Islet precursor cell (in vitro differentiated cells): ENCODE measurements around the gene ST6GAL1.

Experiments used
- DNase-seq: peaks from one replicate; pipeline ENCODE4 v3.0.0-alpha.2; 2018

The ST6GAL1 gene

GRCh38 chr3:186915806-186916796 is 14.2 kb upstream of the ST6GAL1 start:
- DNase-seq = no peak

DNA sequence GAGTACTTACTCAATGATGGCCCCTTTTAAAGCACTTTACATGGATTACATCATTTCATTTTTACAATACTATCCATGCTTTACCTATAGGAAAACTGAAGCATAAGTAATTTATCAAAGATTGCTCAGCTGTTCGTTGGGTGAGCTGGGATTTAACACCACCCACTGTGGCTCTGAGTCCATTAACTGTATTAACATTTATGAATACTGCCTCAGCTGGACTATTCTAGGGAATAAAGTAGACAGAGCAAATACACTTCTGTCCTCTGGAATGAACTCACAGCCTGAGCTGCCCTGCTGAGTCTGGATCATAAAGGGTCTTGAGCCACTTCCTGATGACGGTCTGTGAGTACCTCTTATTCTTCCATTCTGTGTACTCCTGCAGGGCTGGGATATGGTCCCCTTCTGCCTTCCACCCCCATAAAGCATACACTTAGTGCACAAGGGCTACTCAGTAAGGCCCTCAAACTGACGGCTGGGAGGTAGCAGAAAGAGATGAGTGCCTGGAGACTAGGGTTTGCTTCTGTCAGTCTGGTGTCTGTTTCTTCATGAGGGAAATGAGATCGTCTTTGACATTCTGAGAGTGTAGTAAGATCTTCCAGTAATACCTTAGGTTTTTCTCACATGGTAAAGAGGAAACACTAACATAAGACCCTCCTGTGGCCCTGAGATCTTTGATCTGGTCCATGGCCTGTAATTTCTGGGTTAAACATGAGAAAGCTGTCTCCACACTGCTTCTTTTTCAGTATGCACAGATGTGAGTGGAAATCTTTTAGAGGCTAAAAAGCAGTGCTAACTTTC is 12.6 kb upstream of the ST6GAL1 start:
- no peak for DNase-seq

GRCh38 chr3:186920301-186920700 is 10.0 kb upstream of the ST6GAL1 start:
- no peak for DNase-seq

GRCh38 chr3:186920796-186921195 is 9.5 kb upstream of the ST6GAL1 start:
- DNase-seq = no peak

- no peak for DNase-seq
Measured at GRCh38 chr3:186921578-186921977, 8.7 kb upstream of the ST6GAL1 start.

DNA sequence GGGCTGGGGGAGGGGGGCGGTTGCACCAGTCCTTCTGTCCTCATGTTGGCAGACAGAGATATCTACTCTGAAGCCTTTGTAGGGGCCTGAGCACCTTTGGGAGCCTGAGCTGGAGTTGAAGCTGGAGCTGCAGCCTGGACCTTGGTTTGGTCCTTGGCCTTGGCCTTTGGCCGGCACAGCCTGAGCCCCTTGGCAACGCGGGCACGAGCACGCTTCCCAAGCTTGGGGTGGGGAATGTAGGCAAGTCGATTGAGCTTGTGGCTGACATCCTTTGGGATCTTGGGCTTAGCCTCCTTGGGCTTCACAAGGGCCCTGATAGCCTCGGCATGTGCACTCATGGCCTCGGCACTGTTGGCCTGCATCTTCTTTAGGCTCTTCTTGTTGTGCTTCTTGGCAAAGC is 8.1 kb upstream of the ST6GAL1 start:
- DNase-seq = no peak

DNA sequence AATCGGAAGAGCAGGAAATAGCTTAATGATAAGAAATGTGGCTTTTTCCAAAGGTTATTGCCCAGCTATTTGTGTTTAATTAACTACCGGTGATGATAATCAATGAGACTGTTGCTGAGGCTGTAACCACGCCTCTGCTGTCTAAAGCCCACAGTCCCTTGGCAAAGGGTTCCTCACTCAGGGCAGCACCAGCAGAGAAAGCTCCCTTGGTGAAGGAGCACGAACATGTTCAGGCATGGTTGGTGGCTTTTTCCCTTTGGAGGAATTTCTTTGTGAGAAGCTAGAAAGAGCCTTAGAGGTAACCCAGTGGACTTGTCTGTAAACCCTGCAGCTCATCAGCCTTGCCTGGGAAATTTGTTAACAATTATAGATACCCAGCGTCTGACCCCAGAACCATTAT is 7.5 kb upstream of the ST6GAL1 start:
- DNase-seq = no peak

DNA sequence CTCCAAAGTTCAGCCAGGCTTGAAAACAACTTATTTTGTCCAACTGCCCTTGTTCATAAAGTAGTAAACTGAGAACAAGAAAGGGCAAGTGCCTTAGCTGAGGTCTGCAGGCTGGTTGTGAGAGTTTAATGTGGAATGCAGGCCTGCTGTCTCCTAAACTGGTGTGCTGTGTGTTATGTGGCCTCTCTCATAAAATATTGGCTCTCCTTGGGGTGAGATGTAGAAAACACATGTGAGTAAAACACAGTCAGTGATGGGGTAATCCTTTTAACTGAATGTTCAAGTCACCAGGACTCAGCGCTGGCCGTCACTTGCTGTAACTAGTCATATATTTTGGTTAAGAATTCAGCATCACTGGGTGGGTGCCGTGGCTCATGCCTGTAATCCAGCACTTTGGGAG is 7.1 kb upstream of the ST6GAL1 start:
- DNase-seq = no peak

DNA sequence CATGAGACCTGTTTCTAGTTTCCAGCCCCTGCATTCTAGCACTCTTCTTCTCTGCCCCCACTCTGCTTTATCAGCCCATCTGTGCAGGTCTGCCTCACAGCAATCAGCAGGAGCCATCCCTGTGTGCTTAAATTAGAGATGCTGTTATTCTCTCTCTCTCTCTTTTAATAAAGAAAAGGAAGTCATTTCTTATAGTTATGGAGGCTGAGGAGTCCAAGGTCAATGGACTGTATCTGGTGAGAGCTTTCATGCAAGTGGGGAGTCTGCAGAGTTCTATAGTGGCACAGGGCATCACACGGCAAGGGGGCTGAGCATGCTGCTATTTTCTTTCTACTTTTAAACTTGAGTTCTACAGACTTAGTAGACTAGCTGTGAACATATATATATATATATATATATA is 4.5 kb upstream of the ST6GAL1 start:
- DNase-seq = no peak

DNA sequence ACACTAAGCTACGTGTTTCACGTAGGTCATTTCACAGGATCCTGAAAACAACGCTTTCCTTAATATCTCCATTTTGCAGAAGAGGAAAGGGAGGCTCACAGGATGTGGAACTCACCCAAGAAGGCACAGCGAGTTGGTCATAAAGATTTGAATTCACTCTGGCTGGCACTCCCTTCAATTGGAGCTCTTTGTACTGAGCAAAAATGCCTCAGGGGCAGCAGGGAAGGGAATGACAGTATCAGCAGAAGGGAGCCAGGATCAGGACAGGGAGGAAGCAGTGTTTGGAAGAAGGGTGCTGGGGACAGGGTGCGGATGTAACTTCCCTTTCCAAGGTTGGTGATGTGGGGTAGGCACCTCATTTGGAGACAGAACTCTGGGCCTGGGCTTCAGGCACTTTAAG is 1.1 kb upstream of the ST6GAL1 start:
- no peak for DNase-seq

DNA sequence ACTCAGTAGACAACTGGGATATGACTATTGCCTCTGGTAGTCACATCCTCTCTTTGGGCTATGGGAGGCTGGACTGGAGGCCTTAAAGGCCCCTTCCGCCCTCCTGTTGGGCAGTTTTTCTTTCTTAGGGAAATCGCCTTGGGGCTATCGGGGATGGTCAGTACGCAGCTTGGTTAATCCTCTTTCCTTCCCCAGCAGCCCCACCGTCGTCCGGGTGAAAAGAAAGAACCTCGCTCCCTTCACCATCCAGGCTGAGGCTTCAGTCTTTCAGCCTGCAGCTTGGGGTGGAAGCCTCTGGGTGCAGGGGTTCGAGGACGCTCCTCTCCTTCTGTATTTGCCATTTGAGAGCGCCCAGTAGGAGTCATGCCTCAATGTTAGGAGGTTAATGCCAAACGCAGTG is 641 bp upstream of the ST6GAL1 start:
- DNase-seq = no peak

DNA sequence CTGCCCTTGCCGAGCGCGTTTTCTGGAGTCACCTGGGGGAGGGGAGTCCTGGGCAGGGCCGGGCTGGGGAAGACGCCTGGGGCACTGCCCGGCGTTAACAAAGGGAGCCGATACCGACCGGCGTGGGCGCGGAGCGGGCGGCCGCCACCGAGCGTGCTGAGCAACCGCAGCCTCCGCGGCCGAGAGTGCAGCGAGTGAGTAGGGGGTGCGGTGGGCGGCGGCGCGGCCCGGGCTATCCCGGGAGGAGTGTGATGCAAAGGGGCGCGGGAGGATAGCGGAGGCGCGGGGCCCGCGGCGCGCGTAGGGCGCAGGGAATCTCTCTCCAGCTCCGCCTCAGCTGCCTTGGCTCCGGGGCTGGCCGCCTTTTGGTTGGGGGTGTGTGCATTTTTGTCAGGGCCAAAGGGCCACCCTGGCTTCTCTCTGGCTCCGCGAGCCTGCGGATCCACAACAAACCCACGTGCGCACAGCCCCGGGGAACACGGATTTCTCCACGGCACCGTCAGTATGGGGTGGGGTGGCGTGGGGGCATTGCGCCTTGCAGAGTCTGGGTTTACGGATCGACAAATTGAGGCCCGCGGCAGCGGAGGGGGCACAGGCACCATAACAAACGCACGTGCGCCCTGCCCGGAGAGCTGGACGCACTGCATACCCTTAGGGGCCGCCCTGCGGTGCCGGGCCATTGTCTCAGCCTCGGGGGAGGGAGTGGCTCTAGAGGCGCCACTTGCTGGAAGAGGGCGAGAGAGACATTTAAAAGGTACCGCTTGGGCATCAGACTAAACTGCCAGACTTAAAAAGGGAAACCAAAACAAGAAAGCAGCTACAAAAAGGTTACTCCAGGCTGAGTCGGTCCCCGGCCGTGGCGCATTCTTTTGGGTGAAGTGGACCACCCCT is 560 bp downstream of the ST6GAL1 start:
- DNase-seq = peak; percentile 78

DNA sequence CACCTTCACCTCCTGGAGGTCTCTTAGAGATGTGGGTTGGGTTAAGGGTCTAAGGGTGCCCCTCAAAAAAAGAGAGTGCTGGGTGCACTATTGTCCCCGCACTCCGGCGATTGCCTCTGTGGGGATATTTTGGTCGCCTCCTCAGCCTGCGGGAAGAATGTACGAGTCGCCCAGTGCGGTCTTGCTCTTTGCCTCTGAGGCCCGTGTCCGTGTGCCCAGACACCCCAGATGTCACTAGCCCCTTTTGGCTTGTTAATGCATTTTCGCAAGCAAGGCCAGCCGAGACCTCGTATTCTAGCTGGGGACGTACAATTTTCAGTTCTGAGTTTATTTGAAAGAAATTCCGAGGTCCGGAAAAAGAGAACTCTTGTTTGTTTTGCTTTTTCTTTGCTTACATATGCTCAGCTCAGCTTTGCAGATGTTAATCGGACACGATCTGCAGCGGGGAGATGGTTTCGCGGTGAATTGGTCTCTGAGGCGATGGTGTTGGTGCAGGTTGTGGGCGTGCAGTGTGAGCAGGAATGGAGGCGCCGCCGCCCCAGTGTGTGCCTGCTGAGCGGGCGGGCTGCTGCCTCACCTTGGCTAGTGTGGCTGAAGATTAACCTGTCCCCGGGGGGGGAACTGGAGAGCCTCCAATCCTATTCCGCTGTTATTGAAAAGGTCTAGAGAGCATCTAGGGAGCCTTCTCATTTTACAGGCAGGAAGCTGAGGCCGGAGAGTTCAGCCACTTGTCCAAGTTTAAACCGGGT is 1.4 kb downstream of the ST6GAL1 start:
- DNase-seq = no peak

DNA sequence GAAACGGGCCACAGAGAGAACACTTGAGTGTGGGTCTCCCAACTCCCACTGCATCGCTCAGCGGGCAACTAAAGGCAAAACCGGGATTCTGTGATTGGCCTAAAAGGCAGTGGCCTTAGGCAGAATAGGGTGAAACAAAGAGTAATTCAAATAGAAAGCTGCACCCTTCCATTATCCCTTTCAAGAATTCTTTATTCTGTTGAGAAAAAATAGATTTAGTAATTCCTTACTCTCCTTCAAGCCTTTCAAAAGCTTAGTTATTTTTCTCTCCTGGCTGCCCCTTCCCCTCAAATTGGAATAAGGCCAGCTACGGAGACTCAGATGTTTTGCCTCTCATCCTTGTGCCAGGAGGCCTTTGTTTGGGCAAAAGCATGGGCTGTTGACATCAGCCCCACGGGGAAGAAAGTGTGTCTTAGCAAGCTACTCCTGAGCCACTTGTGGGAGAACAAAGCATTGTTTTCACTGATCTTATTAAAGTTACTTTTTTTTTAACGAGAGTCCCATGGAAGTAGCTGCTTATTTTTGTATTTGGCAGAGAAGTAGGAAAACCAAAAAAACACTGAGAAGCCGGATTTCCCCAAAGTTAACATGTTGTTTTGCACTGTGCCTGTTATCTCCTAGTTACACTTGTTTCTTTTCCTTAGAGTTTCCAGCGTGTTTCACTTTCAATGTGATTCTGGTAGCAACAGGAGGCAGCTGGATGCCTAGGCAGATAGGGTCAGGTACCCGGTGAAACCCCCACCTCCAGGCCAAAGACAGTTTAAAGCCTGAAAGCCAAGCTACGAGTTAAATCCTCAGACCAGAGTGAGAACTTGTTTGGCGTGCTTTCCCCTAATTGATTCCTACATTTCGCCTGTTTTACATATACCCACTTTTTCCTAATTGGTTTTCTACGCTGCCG is 2.2 kb downstream of the ST6GAL1 start:
- DNase-seq = no peak

DNA sequence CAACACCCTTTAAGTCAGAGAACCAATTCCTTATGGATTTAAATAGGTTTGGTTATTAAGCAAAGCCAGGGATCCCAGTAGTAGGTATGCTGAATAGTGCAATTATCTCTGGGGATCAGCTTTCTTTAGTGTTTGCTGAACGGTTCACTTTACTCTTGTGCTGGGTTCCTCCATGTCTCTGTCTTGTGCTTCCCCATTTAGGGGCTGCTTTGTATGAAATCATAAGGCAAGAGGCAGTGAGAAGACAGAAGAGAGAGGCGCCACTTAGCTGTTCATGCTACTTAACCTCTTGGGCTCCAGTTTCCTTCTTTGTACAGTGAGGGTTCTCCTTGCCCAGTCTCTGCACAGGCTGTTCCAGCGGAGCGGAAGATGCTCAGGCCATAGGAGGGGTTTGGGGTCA is 3.5 kb downstream of the ST6GAL1 start:
- DNase-seq = no peak

DNA sequence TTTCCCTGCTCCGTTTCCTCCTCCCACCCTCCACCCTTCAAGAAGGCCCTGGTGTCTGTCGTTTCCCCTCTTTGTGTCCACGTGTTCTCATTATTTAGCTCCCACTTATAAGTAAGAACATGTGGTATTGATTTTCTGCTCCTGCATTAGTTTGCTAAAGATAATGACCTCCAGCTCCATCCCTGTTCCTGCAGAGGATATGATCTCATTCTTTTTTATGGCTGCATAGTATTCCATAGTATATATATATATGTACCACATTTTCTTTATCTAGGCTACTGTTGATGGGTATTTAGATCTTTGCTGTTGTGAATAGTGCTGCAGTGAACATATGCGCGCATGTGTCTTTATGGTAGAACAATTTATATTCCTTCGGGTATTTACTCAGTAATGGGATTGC is 4.8 kb downstream of the ST6GAL1 start:
- no peak for DNase-seq

DNA sequence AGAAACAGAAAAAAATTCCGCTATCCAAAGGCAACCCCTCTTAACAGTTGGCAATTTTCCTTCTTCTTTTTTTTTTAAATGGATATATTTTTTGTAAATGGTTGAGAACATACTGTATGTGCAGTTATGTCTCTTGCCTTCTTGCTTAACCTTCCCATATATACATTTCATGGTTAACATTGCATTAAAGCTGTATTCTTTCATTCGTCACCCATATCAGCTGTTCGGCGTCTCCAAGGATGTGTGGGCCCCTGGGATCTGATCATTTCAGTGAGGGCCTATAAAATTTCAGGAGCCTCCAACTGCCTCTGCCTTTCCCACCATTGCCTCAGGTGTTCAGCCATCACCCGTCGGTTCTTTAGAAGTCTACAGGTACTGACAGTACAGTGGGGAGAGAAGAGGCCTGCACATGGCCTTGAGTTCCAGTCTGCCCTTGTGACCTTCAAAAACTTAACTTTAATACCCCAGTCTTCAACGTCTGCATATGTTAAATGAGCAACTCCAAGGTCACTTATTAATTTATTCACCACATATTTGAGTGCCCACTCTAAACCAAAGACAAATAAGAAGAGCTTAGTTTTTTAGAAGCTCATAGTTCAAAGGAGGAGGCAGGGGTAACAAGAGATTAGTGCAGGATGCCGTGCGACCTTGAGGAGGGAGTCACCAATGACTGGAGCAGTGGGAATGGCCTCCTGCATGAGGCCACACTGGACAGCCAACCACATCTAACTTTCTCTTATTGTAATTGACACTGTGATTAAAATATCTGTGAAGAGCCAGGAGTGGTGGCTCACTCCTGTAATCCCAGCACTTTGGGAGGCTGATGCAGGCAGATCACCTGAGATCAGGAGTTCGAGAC is 6.9 kb downstream of the ST6GAL1 start:
- no peak for DNase-seq

DNA sequence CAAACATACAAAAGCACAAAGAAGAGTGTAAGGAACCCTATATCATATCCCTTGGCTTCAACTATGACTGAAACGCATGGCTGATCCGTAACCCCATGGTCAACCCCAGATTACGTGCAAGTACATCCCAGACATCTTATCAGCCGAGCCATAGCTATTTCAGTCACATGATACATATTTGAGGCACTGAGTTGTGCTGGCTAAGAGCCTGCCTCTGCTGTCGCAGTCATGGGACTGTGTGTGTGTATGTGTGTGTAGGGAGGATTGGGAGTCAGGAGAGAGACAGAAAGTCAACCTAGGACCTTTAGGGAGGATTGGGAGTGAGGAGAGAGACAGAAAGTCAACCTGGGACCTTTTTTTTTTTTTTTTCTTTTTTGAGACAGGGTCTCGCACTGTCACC is 8.4 kb downstream of the ST6GAL1 start:
- no peak for DNase-seq

- DNase-seq = no peak
Measured at GRCh38 chr3:186939536-186939935, 9.2 kb downstream of the ST6GAL1 start.

GRCh38 chr3:186940967-186941366 is 10.6 kb downstream of the ST6GAL1 start:
- no peak for DNase-seq
